DOHH2 (cell line): ENCODE data around the gene NMUR1.

Source experiments
- H3F3A ChIP-seq: fragments of 200-600 bp; sonication (generic), shearing (Covaris generic); 2 replicates; pipeline ENCODE4 v1.6.0; 2016; ENCODE audit warnings: antibody characterized with exemption, mild to moderate bottlenecking; ENCODE audit not compliant: control insufficient read depth, insufficient read depth
- H3K27ac ChIP-seq: fragments of 200-600 bp; sonication (generic); 2 replicates; pipeline ENCODE4 v1.5.1; 2014; ENCODE audit warnings: low read depth, mild to moderate bottlenecking, low read length, moderate library complexity
- H3K27me3 ChIP-seq: fragments of 200-600 bp; sonication (generic); 2 replicates; pipeline ENCODE4 v1.6.1; 2014; ENCODE audit warnings: mild to moderate bottlenecking, low read length, mixed read lengths; ENCODE audit not compliant: control insufficient read depth
- H3K36me3 ChIP-seq: fragments of 200-600 bp; sonication (generic); 2 replicates; pipeline ENCODE4 v1.6.1; 2014; ENCODE audit warnings: mild to moderate bottlenecking, low read length, moderate library complexity, mixed read lengths; ENCODE audit not compliant: control insufficient read depth
- H3K4me1 ChIP-seq: fragments of 200-600 bp; sonication (generic); 2 replicates; pipeline ENCODE4 v1.6.1; 2014; ENCODE audit warnings: mild to moderate bottlenecking, low read length, mixed read lengths; ENCODE audit not compliant: control insufficient read depth
- H3K4me2 ChIP-seq: fragments of 200-600 bp; sonication (generic); 2 replicates; pipeline ENCODE4 v1.6.0; 2014; ENCODE audit warnings: mild to moderate bottlenecking, low read length, moderate library complexity
- H3K4me3 ChIP-seq: fragments of 200-600 bp; sonication (generic); 2 replicates; pipeline ENCODE4 v1.5.1; 2014; ENCODE audit warnings: mild to moderate bottlenecking, low read length, mixed read lengths
- H3K79me2 ChIP-seq: fragments of 200-600 bp; sonication (generic); 2 replicates; pipeline ENCODE4 v1.6.1; 2014; ENCODE audit warnings: mild to moderate bottlenecking, low read length, mixed read lengths; ENCODE audit not compliant: control insufficient read depth
- H3K9me2 ChIP-seq: fragments of 200-600 bp; sonication (generic); replicated peaks from 2 replicates; pipeline ENCODE4 v1.6.1; 2014; ENCODE audit warnings: mild to moderate bottlenecking, low read length, mixed read lengths; ENCODE audit not compliant: control insufficient read depth
- H3K9me3 ChIP-seq: fragments of 200-600 bp; sonication (generic); 2 replicates; pipeline ENCODE4 v1.6.1; 2014; ENCODE audit warnings: antibody characterized with exemption, low read length, mixed read lengths; ENCODE audit not compliant: control insufficient read depth, insufficient read depth
- H4K20me1 ChIP-seq: fragments of 200-600 bp; sonication (generic); 2 replicates; pipeline ENCODE4 v1.6.0; 2014; ENCODE audit warnings: low read depth, mild to moderate bottlenecking, antibody characterized with exemption, low read length, moderate library complexity; ENCODE audit not compliant: control insufficient read depth, insufficient read depth
- EZH2phosphoT487 ChIP-seq: fragments of 200-600 bp; sonication (generic); IDR thresholded peaks from 2 replicates; pipeline ENCODE4 v1.6.1; 2017; ENCODE audit warnings: borderline replicate concordance, mild to moderate bottlenecking, antibody characterized with exemption, low read length, moderate library complexity, mixed read lengths
- TF ChIP-seq, protein P1 (sequence below): fragments of 200-600 bp; sonication (generic); IDR thresholded peaks from one replicate; pipeline ENCODE4 v1.5.1; 2014; ENCODE audit warnings: antibody characterized with exemption, mild to moderate bottlenecking, low read depth, low read length; ENCODE audit not compliant: poor library complexity, severe bottlenecking

NMUR1 gene

DNA sequence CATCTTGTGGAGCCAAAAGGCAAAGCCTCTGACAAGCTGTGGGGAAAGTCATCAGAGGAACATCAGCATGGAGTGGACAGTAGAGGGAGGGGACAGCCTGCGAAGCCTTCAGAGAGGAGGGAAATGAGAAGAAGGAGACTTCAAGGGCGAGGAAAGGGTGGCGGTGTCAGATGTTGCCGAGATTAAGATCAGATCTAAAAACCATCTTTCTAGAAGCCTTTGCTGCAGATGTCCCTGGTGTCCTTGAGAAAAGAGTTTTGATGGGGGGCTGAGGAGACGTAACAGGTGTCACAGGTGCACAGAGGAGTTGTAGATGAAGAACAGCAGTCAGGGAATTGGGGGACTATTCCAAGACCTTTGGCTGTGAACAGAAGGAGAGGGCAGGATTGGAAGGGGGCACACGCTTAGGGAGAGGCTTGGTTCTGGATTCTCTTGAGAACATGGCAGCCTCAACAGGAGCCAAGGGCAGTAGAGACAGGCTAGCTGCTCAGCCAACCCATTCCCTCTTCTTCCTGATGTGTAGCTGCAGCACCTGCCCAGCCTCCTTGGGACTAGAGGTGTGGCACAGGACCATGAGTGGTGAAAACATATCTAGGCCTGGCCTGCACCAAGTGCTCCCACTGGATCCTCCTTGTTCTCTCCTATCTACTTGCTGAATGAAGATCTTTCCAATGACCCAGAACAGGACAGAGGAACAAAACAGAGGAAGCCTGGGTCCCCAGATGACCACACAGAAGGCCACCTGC, 43.2 kb downstream of the NMUR1 start:
- H3K4me3 ChIP-seq: no peak overlapping the region
- H3K9me2 ChIP-seq: no peaks in the 10 kb centered on the region
- H3K27me3 ChIP-seq: no peaks in the 10 kb centered on the region
- H3K27ac ChIP-seq: no peak overlapping the region
- H4K20me1 ChIP-seq: no peaks in the 10 kb centered on the region
- H3K79me2 ChIP-seq: peaks cover 11% of the 10 kb centered on the region
- no peaks in the 10 kb centered on the region for H3K9me3 ChIP-seq
- H3K4me2 ChIP-seq: no peak overlapping the region
- 0 out of 2 replicates have a peak, but pooled peaks cover 2% of the 10 kb centered on the region for H3F3A ChIP-seq
- H3K4me1 ChIP-seq: peaks cover 17% of the 10 kb centered on the region
- TF ChIP-seq, protein P1, sequence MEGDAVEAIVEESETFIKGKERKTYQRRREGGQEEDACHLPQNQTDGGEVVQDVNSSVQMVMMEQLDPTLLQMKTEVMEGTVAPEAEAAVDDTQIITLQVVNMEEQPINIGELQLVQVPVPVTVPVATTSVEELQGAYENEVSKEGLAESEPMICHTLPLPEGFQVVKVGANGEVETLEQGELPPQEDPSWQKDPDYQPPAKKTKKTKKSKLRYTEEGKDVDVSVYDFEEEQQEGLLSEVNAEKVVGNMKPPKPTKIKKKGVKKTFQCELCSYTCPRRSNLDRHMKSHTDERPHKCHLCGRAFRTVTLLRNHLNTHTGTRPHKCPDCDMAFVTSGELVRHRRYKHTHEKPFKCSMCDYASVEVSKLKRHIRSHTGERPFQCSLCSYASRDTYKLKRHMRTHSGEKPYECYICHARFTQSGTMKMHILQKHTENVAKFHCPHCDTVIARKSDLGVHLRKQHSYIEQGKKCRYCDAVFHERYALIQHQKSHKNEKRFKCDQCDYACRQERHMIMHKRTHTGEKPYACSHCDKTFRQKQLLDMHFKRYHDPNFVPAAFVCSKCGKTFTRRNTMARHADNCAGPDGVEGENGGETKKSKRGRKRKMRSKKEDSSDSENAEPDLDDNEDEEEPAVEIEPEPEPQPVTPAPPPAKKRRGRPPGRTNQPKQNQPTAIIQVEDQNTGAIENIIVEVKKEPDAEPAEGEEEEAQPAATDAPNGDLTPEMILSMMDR: no peak
- TF ChIP-seq EZH2phosphoT487: no peak
- H3K36me3 ChIP-seq: no peaks in the 10 kb centered on the region

DNA sequence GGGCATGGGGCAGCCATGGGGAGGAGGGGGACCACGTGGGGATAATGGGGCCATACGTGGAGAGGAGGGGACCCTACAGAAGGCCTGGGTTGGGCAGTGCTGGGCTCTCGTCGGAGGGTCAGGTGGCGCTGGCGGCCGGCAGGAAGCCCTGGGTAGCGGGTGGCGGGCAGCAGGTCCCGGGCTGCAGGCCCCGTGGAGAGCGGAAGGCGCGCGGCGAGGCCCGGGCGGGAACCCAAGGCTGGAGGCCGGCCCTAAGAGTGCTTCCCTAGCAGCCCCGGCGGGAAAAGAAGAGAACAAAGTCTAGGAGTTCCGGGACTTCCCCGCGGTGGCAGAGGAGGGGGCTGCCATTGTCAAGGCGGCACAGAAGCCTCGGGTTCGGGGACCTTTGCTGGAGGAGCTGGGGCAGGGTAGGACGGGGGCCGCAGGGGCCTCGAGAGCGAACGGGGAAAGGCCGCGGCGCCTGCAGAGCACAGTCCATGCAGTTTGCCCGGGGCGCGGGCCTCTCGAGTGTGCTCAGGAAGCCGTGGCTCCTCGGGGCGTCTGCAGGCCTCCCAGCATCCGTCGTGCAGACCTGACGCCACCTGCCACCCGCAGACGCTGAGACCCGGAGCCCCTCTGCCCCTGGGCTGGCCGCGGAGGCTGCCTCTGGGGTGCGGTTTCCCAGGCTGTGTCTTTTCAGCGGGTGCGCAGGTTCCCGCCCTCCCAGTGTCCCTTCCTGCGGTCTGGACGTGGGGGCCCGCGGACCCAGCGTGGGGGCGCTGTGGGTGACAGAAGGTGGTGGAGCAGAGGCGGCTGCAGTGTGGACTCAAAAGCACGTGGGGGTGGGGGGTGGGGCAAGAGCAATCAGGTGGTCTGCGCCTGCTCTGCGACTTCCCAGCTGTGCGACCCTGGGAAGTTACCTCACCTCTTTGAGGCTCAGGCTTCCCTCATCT, 46.6 kb downstream of the NMUR1 start:
- H3K4me2 ChIP-seq: peak overlapping the region; percentile 75
- H3K79me2 ChIP-seq: peaks cover 19% of the 10 kb centered on the region

DNA sequence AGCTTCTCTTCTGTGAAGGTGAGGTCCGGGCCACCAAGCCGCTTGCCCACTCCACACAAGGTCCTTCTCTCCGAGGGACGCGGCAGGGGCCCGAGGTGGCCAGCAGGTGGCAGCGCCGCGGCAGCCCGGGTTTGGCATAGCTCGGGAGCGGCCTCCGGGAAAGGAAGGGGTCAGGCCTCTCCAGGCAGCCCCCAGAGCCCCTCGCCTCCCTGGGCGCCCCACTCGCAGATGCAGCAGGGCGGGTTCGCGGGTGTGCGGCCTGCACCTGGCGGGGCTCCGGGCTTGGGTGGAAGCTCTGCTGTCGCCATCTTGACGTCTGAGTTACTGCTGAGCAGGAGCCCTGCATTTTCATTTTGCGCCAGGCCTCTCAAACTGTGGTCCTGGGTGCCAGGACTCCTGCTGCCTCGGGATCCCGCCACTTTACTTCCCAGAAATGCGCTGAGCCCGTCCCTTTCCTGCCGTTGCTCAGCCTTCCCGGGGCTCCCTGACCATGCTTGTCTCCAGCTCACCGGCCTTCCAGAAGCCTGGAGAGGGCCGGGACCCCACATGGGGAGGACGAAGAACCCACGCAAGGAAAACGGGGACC, 47.3 kb downstream of the NMUR1 start:
- H3K27me3 ChIP-seq: no peaks in the 10 kb centered on the region
- TF ChIP-seq EZH2phosphoT487: no peak
- TF ChIP-seq, protein P1: peak; percentile 84
- H3K9me3 ChIP-seq: no peaks in the 10 kb centered on the region
- peaks cover 26% of the 10 kb centered on the region for H3K4me1 ChIP-seq
- H3K27ac ChIP-seq: peak overlapping the region; percentile 60
- H4K20me1 ChIP-seq: no peaks in the 10 kb centered on the region
- peaks cover 19% of the 10 kb centered on the region for H3K79me2 ChIP-seq
- peak overlapping the region; percentile 75 for H3K4me2 ChIP-seq
- peak overlapping the region; percentile 71 for H3K4me3 ChIP-seq
- no peaks in the 10 kb centered on the region for H3K9me2 ChIP-seq
- no peaks in the 10 kb centered on the region for H3K36me3 ChIP-seq
- H3F3A ChIP-seq: 0 out of 2 replicates have a peak, but pooled peaks cover 2% of the 10 kb centered on the region

More for the DNA sequence above, 46.6 kb downstream of the NMUR1 start:
- Histone ChIP-seq H3K9me2 (no peaks in the 10 kb centered on the region), H3K27me3 (no peaks in the 10 kb centered on the region), H4K20me1 (no peaks in the 10 kb centered on the region), H3K4me1 (peaks cover 26% of the 10 kb centered on the region), H3K4me3 (peak overlapping the region; percentile 71), H3K36me3 (no peaks in the 10 kb centered on the region), H3K9me3 (no peaks in the 10 kb centered on the region), H3F3A (0 out of 2 replicates have a peak, but pooled peaks cover 2% of the 10 kb centered on the region), H3K27ac (peak overlapping the region; percentile 60)
- TF ChIP-seq EZH2phosphoT487: no peak
- TF ChIP-seq, protein P1: no peak
